ENCODE measurements around the gene TREH. TPM values are rescaled to one million over a fixed set of nuclear protein-coding genes. Genes with fewer than 3 reads are reported as not detected.

The TREH gene
- total RNA-seq, 1 experiment from 2014 or later: not detected

- Histone ChIP-seq H2BK12ac (ENCODE audit: insufficient read length, low read depth, low read length) (no peak overlapping the region), H3K4ac (ENCODE audit: low read depth, low read length) (no peak overlapping the region), H3K9me3 (ENCODE audit: control insufficient read depth, low read depth, low read length) (no peaks in the 10 kb centered on the region), H2AK5ac (ENCODE audit: insufficient read length, low read length) (no peak overlapping the region), H4K91ac (ENCODE audit: insufficient read length, low read depth, low read length) (no peak overlapping the region), H4K5ac (ENCODE audit: insufficient read length, low read depth, low read length) (no peak overlapping the region), H3K27me3 (ENCODE audit: insufficient read depth, low read length) (no peaks in the 10 kb centered on the region; the same call in 1 of the 2 replicates), H3K4me2 (ENCODE audit: insufficient read depth, insufficient read length, low read length) (no peak overlapping the region), H3K23me2 (ENCODE audit: insufficient read length, low read depth, low read length, poor library complexity, severe bottlenecking) (no peaks in the 10 kb centered on the region), H3K18ac (ENCODE audit: insufficient read length, low read depth, low read length) (no peak overlapping the region), H3K23ac (ENCODE audit: insufficient read length, low read depth, low read length) (no peak overlapping the region), H2BK120ac (ENCODE audit: low read depth, low read length, poor library complexity, severe bottlenecking) (no peak overlapping the region), H2BK15ac (ENCODE audit: low read depth, low read length) (no peak overlapping the region), H2AFZ (ENCODE audit: low read length) (no peak overlapping the region), H3T11ph (ENCODE audit: low read length) (no peak overlapping the region), H3K79me2 (ENCODE audit: insufficient read depth, low read length) (no peaks in the 10 kb centered on the region), H3K79me1 (ENCODE audit: insufficient read depth, low read depth, low read length, poor library complexity, severe bottlenecking) (no peaks in the 10 kb centered on the region), H3K14ac (ENCODE audit: insufficient read depth, low read length) (no peak overlapping the region), H2BK20ac (ENCODE audit: low read depth, low read length, poor library complexity, severe bottlenecking) (no peak overlapping the region), H2BK5ac (ENCODE audit: insufficient read length, low read length) (no peak overlapping the region), H3K27ac (ENCODE audit: insufficient read length, low read depth, low read length) (no peak overlapping the region), H4K20me1 (ENCODE audit: control insufficient read depth, insufficient read depth, insufficient read length) (no peaks in the 10 kb centered on the region), H3K56ac (ENCODE audit: insufficient read length, low read depth, low read length) (no peak overlapping the region), H3K9ac (ENCODE audit: extremely low read depth, insufficient read length, low read length) (no peak overlapping the region), H4K8ac (replicated peaks; ENCODE audit: insufficient read length, low read depth, low read length) (no peak overlapping the region), H3K4me1 (ENCODE audit: insufficient read depth, low read length) (no peaks in the 10 kb centered on the region)
- H3K36me3 Mint-ChIP-seq (ENCODE audit: insufficient read depth in 1 of 3, low read depth in 3 of 3): no peaks in the 10 kb centered on the region; a peak in 1 of 7 replicates
- peaks cover 12 to 23% of the 10 kb centered on the region in 2 experiments for H3K9me3 Mint-ChIP-seq
- DNase-seq: no peak
- peaks cover 6% of the 10 kb centered on the region for H3K27me3 Mint-ChIP-seq (ENCODE audit: low read depth)
- H3K4me1 Mint-ChIP-seq: peaks cover 0 to 3% of the 10 kb centered on the region in 2 experiments; a peak in 1 of 4 replicates
- no peak for TF ChIP-seq CTCF (conservative IDR thresholded peaks at IDR 0.05)
- no CpG with 5 or more reads among the region's 2 CpGs for WGBS (ENCODE audit: extremely low coverage, insufficient read length, low lambda C conversion rate)
- H3K4me3 Mint-ChIP-seq: no peak overlapping the region
- H3K27ac Mint-ChIP-seq: no peak overlapping the region
Measured at GRCh38 chr11:118671254-118671653, 8.2 kb downstream of the TREH start.

Measured in H9 (cell line).